ENCODE measurements around the gene MMP28. TPM values are rescaled to one million over a fixed set of nuclear protein-coding genes. Genes with fewer than 3 reads are reported as not detected.

Gene MMP28
- total and polyA plus RNA-seq, 10 of the 15 experiments (the other 5 are each of a cell fraction or from before 2014, with no cell fraction given): not detected

DNA sequence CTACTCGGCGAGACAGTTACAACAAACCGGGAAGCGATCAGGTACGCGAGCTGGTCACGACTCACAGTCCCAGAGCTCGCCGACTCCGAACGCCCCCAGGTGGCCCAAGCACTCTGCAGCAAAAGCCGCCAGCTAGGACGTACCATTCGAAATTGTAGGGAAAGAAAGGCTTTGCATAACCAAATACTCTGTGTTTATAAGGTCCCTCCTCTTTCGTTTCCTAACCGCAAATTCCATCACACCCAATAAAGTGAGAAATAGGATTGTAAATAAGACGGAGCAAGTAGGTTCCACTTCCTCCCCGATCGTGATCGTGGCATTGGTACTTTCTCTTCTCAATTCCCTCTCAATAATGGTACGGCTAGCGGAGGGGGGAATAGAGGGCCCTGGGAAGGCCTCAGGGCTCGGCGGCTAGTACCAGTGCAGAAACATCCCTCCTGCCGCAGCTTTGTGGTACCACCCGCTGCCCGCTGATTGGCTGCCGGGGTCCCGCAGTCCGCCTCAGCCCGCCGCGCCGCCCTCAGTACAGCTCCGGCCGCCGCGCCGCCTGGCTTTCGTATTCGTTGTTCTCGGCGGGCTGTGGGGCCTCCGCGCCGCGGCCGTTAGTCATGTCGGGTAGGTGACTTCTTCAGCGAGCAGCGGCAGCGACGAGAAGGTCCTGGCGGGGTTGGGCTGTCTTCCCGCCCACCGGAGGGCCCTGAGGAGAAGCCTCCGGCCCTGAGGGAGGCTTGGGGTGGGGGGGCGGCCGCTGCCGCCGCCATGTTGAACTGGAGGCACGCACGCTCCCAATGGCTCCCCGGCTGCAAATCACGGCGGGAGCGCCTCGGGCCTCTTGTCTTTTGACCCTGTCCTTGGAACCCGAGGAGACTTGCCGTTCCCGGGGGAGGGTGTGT, 13.8 kb upstream of the MMP28 start, which contains the start of gene TAF15:
TAF15 (plus strand) TSS at position 523 of the 893 bp plus-strand sequence; CDS start at position 609, 86 bp downstream.
- CTCF ChIA-PET: interaction anchor here (0.7 to 11.6 kb wide), 22 partner anchors 8 to 676 kb away, joined by 3 to 220 read pairs (median 4); partner anchors contain the start of genes C17orf50 and SLFN12L
- TF ChIP-seq RB1 (IDR thresholded peaks at IDR 0.05; ENCODE audit: borderline replicate concordance) (peak; percentile 78; the same call in 1 of the 2 replicates), RAD51 (IDR thresholded peaks at IDR 0.05) (no peak), ZNF384 (IDR thresholded peaks at IDR 0.05; ENCODE audit: borderline replicate concordance, low read depth, low read length) (no peak), EGR1 (IDR thresholded peaks at IDR 0.05; ENCODE audit: borderline replicate concordance in 1 of 2, low read depth in 2 of 2, low read length in 2 of 2) (peak in 1 of 2 experiments; percentile 34; a peak in 1 of 3 replicates), CHD2 (IDR thresholded peaks at IDR 0.05; ENCODE audit: borderline replicate concordance, low read depth, low read length) (peak; percentile 73; the same call in 1 of the 2 replicates), BMI1 (IDR thresholded peaks at IDR 0.05; ENCODE audit: borderline replicate concordance) (no peak), NFXL1 (IDR thresholded peaks at IDR 0.05; ENCODE audit: borderline replicate concordance) (no peak), HDAC6 (IDR thresholded peaks at IDR 0.05; ENCODE audit: unreplicated experiment) (peak; percentile 48), KDM1A (IDR thresholded peaks at IDR 0.05; ENCODE audit: borderline replicate concordance) (no peak), CTCF (IDR thresholded peaks at IDR 0.05 in 2 of 3, conservative IDR thresholded peaks at IDR 0.05 in 1 of 3; ENCODE audit: control insufficient read depth in 2 of 3, extremely low read depth in 1 of 3, insufficient read depth in 1 of 3, low read depth in 3 of 3, low read length in 3 of 3) (peak; percentile 81 to 91 (median 89)), HCFC1 (IDR thresholded peaks at IDR 0.05; ENCODE audit: low read length) (no peak), NR2C2 (IDR thresholded peaks at IDR 0.05; ENCODE audit: borderline replicate concordance, control insufficient read depth, insufficient read length, low read depth) (no peak), SUZ12 (IDR thresholded peaks at IDR 0.05; ENCODE audit: unreplicated experiment) (no peak)
- TF ChIP-seq, protein P1, sequence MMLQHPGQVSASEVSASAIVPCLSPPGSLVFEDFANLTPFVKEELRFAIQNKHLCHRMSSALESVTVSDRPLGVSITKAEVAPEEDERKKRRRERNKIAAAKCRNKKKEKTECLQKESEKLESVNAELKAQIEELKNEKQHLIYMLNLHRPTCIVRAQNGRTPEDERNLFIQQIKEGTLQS (IDR thresholded peaks at IDR 0.05; ENCODE audit: borderline replicate concordance, extremely low read depth, low read depth, low read length): no peak
- TF ChIP-seq, protein P2, sequence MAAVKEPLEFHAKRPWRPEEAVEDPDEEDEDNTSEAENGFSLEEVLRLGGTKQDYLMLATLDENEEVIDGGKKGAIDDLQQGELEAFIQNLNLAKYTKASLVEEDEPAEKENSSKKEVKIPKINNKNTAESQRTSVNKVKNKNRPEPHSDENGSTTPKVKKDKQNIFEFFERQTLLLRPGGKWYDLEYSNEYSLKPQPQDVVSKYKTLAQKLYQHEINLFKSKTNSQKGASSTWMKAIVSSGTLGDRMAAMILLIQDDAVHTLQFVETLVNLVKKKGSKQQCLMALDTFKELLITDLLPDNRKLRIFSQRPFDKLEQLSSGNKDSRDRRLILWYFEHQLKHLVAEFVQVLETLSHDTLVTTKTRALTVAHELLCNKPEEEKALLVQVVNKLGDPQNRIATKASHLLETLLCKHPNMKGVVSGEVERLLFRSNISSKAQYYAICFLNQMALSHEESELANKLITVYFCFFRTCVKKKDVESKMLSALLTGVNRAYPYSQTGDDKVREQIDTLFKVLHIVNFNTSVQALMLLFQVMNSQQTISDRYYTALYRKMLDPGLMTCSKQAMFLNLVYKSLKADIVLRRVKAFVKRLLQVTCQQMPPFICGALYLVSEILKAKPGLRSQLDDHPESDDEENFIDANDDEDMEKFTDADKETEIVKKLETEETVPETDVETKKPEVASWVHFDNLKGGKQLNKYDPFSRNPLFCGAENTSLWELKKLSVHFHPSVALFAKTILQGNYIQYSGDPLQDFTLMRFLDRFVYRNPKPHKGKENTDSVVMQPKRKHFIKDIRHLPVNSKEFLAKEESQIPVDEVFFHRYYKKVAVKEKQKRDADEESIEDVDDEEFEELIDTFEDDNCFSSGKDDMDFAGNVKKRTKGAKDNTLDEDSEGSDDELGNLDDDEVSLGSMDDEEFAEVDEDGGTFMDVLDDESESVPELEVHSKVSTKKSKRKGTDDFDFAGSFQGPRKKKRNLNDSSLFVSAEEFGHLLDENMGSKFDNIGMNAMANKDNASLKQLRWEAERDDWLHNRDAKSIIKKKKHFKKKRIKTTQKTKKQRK (IDR thresholded peaks at IDR 0.05; ENCODE audit: low read depth, low read length): no peak

More for the DNA sequence above, 13.8 kb upstream of the MMP28 start, which contains the start of gene TAF15:
- RAD21 ChIA-PET (ENCODE audit: unreplicated experiment): interaction anchor here (0.6 to 3.2 kb wide), 14 partner anchors 21 to 677 kb away, joined by 3 to 50 read pairs (median 4); partner anchors contain the start of genes CCL5, PEX12 and RDM1
- peaks cover 4% of the 10 kb centered on the region for H3K4me1 ChIP-seq (ENCODE audit: control insufficient read depth, insufficient read depth, low read length)
- FAIRE-seq (no peak), DNase-seq (ENCODE audit: low read depth, low spot score) (peak; percentile 97), ATAC-seq (peak; percentile 96)
- H3K4me2 ChIP-seq (ENCODE audit: control insufficient read depth, insufficient read depth): peak within 1 kb of the TSS; percentile 92
- peaks cover 2% of the 10 kb centered on the region; the same call in 1 of the 2 replicates for H4K20me1 ChIP-seq (ENCODE audit: control insufficient read depth, insufficient read depth)
- H3K9ac ChIP-seq (ENCODE audit: control insufficient read depth, insufficient read depth, low read length): peak within 1 kb of the TSS; percentile 84
- peak within 1 kb of the TSS; percentile 94 for H3K27ac ChIP-seq (ENCODE audit: control insufficient read depth, insufficient read depth)
- intact Hi-C loops (cut with micrococcal nuclease; ENCODE audit: unreplicated experiment): loop anchor here (2.0 kb wide), 1 partner anchor 42 kb away; no protein-coding TSS in a partner anchor
- in situ Hi-C loops (cut with MboI): loop anchor here (5.0 kb wide), 1 partner anchor 42 kb away; no protein-coding TSS in a partner anchor
- H3K27me3 ChIP-seq (replicated peaks in 1 of 2; ENCODE audit: control insufficient read depth in 2 of 2, insufficient read depth in 2 of 2, low read length in 1 of 2): no peaks in the 10 kb centered on the region
- peak within 1 kb of the TSS; percentile 80 for H3K4me3 ChIP-seq
- POLR2A ChIA-PET: interaction anchor here (0.9 to 3.2 kb wide), 10 partner anchors 18 to 735 kb away, joined by 3 to 24 read pairs (median 4); partner anchors contain the start of genes GGNBP2 and PEX12
- H2AFZ ChIP-seq (ENCODE audit: control insufficient read depth, low read depth, low read length): peak within 1 kb of the TSS; percentile 99
- H3K79me2 ChIP-seq (ENCODE audit: control insufficient read depth, insufficient read depth, low read length): peaks cover 49% of the 10 kb centered on the region
- SMC1A ChIA-PET (ENCODE audit: uncharacterized antibody, unreplicated experiment): interaction anchor here (0.7 to 3.5 kb wide), 10 partner anchors 10 to 361 kb away, joined by 3 to 33 read pairs (median 4); partner anchors contain the start of genes CCL5 and SLFN13
- peaks cover 0 to 2% of the 10 kb centered on the region in 2 experiments; a peak in 1 of 4 replicates for H3K36me3 ChIP-seq (ENCODE audit: control insufficient read depth in 2 of 2, insufficient read depth in 2 of 2, low read length in 1 of 2)
- no peaks in the 10 kb centered on the region for H3K9me3 ChIP-seq (replicated peaks; ENCODE audit: control insufficient read depth, insufficient read depth, low read length)
- WGBS (ENCODE audit: insufficient coverage, insufficient replicate concordance, low lambda C conversion rate, missing lambda C conversion rate): under 1% methylated on average over 64 of the region's 71 CpGs
- BruUV-seq (replicated peaks): no TSS peak
